CD4-positive, CD25-positive, alpha-beta regulatory T cell (primary cell): ENCODE measurements around the gene ZMYND8. TPM values are rescaled to one million over a fixed set of nuclear protein-coding genes. Genes with fewer than 3 reads are reported as not detected.
"Not testable (repeated sequence)": the region's sequence is repeated elsewhere in the genome, so short reads cannot be mapped to it uniquely, and the experiment has no call there.

ENCODE experiments used
- ATAC-seq, 2 donors: fragments of 150-1000 bp; cut with Tn5 transposase; one replicate each; pipeline ENCODE4 v1.10.0; 2021; ENCODE audit warnings: low read depth in 2 of 2, moderate number of reproducible peaks in 2 of 2, moderate library complexity in 1 of 2
- DNase-seq, 3 donors: peaks; one replicate each; pipeline versions ENCODE4 v3.0.0 to v3.0.0-alpha.2; 2012 to 2022; ENCODE audit warnings: mixed read lengths in 1 of 3
- H3K27ac ChIP-seq: one replicate; pipeline ENCODE4 v1.7.0; 2013; ENCODE audit warnings: mild to moderate bottlenecking, low read length; ENCODE audit not compliant: insufficient read depth, poor library complexity, severe bottlenecking
- H3K27me3 ChIP-seq: one replicate; pipeline ENCODE4 v1.7.0; 2013; ENCODE audit warnings: low read length; ENCODE audit not compliant: control insufficient read depth, insufficient read depth
- H3K36me3 ChIP-seq: one replicate; pipeline ENCODE4 v1.7.0; 2013; ENCODE audit warnings: mild to moderate bottlenecking, low read length, moderate library complexity; ENCODE audit not compliant: control insufficient read depth, insufficient read depth
- H3K4me1 ChIP-seq: 2 replicates; pipeline ENCODE4 v1.7.0; 2013; ENCODE audit warnings: mild to moderate bottlenecking, low read length; ENCODE audit not compliant: insufficient read depth, control insufficient read depth, poor library complexity, severe bottlenecking
- H3K4me3 ChIP-seq: one replicate; pipeline ENCODE4 v1.7.0; 2013; ENCODE audit warnings: low read depth, mild to moderate bottlenecking, low read length, moderate library complexity
- H3K9me3 ChIP-seq, 2 experiments: 1 replicate in 1 of 2; 2 replicates in 1 of 2; pipeline ENCODE4 v1.7.0; 2013; ENCODE audit warnings: low read length in 2 of 2, mild to moderate bottlenecking in 1 of 2, moderate library complexity in 1 of 2; ENCODE audit not compliant: control insufficient read depth in 2 of 2
- H3K27ac Mint-ChIP-seq, 3 donors: one replicate each; pipeline ENCODE4 v1.8.0; 2020 to 2022; ENCODE audit warnings: mild to moderate bottlenecking in 3 of 3, mixed read lengths in 3 of 3, moderate library complexity in 2 of 3
- H3K27me3 Mint-ChIP-seq: one replicate; pipeline ENCODE4 v1.8.0; 2022; ENCODE audit warnings: mild to moderate bottlenecking, mixed read lengths
- H3K36me3 Mint-ChIP-seq: one replicate; pipeline ENCODE4 v1.8.0; 2020; ENCODE audit warnings: mixed read lengths
- H3K4me1 Mint-ChIP-seq, 4 donors: one replicate each; pipeline ENCODE4 v1.8.0; 2020 to 2022; ENCODE audit warnings: mixed read lengths in 4 of 4, mild to moderate bottlenecking in 1 of 4
- H3K4me3 Mint-ChIP-seq, 4 donors: one replicate each; pipeline ENCODE4 v1.8.0; 2020 to 2022; ENCODE audit warnings: mild to moderate bottlenecking in 4 of 4, mixed read lengths in 4 of 4, moderate library complexity in 3 of 4
- H3K9me3 Mint-ChIP-seq, 7 donors: one replicate each; pipeline ENCODE4 v1.8.0; 2020 to 2022; ENCODE audit warnings: mixed read lengths in 7 of 7, mild to moderate bottlenecking in 3 of 7, moderate library complexity in 2 of 7
- polyA plus RNA-seq, 4 donors: library from polyadenylated mRNA; unstranded; fragments of 300-500 nt; fragmentation: Illumina TruSeq; gene quantifications; one replicate each; pipeline ENCODE4 v1.2.3, GENCODE V29; 2021
- total RNA-seq: library from RNA; stranded (reverse); gene quantifications from one replicate; pipeline ENCODE4 v1.2.3, GENCODE V29; 2022

ZMYND8 gene
- total and polyA plus RNA-seq, 5 donors from 2014 or later: 7.5 to 47.2 (median 8.9) TPM

GRCh38 chr20:47288530-47288929 is 68.0 kb downstream of the ZMYND8 start:
- H3K4me1 ChIP-seq, H3K4me3 Mint-ChIP-seq, H3K27ac Mint-ChIP-seq, H3K27me3 ChIP-seq, H3K4me3 ChIP-seq, H3K9me3 Mint-ChIP-seq, ATAC-seq, H3K4me1 Mint-ChIP-seq, DNase-seq, H3K9me3 ChIP-seq, H3K27me3 Mint-ChIP-seq, H3K27ac ChIP-seq: not testable (repeated sequence)
- peaks cover 84% of the 10 kb centered on the region for H3K36me3 ChIP-seq
- peaks cover 64% of the 10 kb centered on the region for H3K36me3 Mint-ChIP-seq

- H3K4me3 ChIP-seq: no peak overlapping the region
- H3K4me1 Mint-ChIP-seq: peaks cover 0 to 3% (median 0%) of the 10 kb centered on the region in 4 donors
- no peak overlapping the region for H3K4me3 Mint-ChIP-seq
- H3K9me3 ChIP-seq: no peaks in the 10 kb centered on the region
- no peaks in the 10 kb centered on the region for H3K4me1 ChIP-seq
- H3K27ac Mint-ChIP-seq: peak overlapping the region in 1 of 3 donors; percentile 12
- ATAC-seq (no peak), DNase-seq (no peak)
- H3K9me3 Mint-ChIP-seq: no peaks in the 10 kb centered on the region
- peaks cover 68% of the 10 kb centered on the region for H3K36me3 Mint-ChIP-seq
- H3K27me3 Mint-ChIP-seq: no peaks in the 10 kb centered on the region
- H3K36me3 ChIP-seq: peaks cover 87% of the 10 kb centered on the region
- H3K27me3 ChIP-seq: no peaks in the 10 kb centered on the region
- H3K27ac ChIP-seq: no peak overlapping the region
These were observed 68.8 kb downstream of the ZMYND8 start for GRCh38 chr20:47287609-47288144.

GRCh38 chr20:47286681-47287080 is 69.8 kb downstream of the ZMYND8 start:
- H3K9me3 Mint-ChIP-seq: no peaks in the 10 kb centered on the region
- ATAC-seq: no peak
- no peaks in the 10 kb centered on the region for H3K27me3 ChIP-seq
- no peaks in the 10 kb centered on the region for H3K4me1 ChIP-seq
- no peak overlapping the region for H3K27ac ChIP-seq
- no peaks in the 10 kb centered on the region for H3K27me3 Mint-ChIP-seq
- peaks cover 67% of the 10 kb centered on the region for H3K36me3 Mint-ChIP-seq
- no peak overlapping the region for H3K27ac Mint-ChIP-seq
- DNase-seq: no peak
- H3K36me3 ChIP-seq: peaks cover 87% of the 10 kb centered on the region
- no peaks in the 10 kb centered on the region for H3K9me3 ChIP-seq
- peaks cover 0 to 3% (median 0%) of the 10 kb centered on the region in 4 donors for H3K4me1 Mint-ChIP-seq
- H3K4me3 Mint-ChIP-seq: no peak overlapping the region
- H3K4me3 ChIP-seq: no peak overlapping the region

GRCh38 chr20:47285189-47285588 is 71.3 kb downstream of the ZMYND8 start:
- no peak for ATAC-seq
- Histone ChIP-seq H3K27ac (no peak overlapping the region), H3K27me3 (no peaks in the 10 kb centered on the region), H3K36me3 (peaks cover 88% of the 10 kb centered on the region), H3K4me1 (no peaks in the 10 kb centered on the region), H3K4me3 (no peak overlapping the region), H3K9me3 (no peaks in the 10 kb centered on the region)
- H3K36me3 Mint-ChIP-seq: peaks cover 72% of the 10 kb centered on the region
- peak overlapping the region in 1 of 3 donors; percentile 51 for H3K27ac Mint-ChIP-seq
- peaks cover 0 to 1% (median 0%) of the 10 kb centered on the region in 7 donors for H3K9me3 Mint-ChIP-seq
- no peak overlapping the region for H3K4me3 Mint-ChIP-seq
- H3K27me3 Mint-ChIP-seq: no peaks in the 10 kb centered on the region
- no peak for DNase-seq
- peaks cover 0 to 4% (median 2%) of the 10 kb centered on the region in 4 donors for H3K4me1 Mint-ChIP-seq

GRCh38 chr20:47284373-47284772 is 72.1 kb downstream of the ZMYND8 start:
- ATAC-seq (no peak), DNase-seq (no peak)
- no peak overlapping the region for H3K4me3 ChIP-seq
- no peaks in the 10 kb centered on the region for H3K9me3 ChIP-seq
- H3K27me3 ChIP-seq: no peaks in the 10 kb centered on the region
- Mint-ChIP-seq H3K4me1 (peaks cover 0 to 4% (median 2%) of the 10 kb centered on the region in 4 donors), H3K4me3 (no peak overlapping the region), H3K27ac (peak overlapping the region in 2 of 3 donors; percentile 51 to 56), H3K9me3 (peaks cover 0 to 1% (median 0%) of the 10 kb centered on the region in 7 donors), H3K27me3 (no peaks in the 10 kb centered on the region), H3K36me3 (peaks cover 65% of the 10 kb centered on the region)
- H3K4me1 ChIP-seq: no peaks in the 10 kb centered on the region
- H3K36me3 ChIP-seq: peaks cover 88% of the 10 kb centered on the region
- H3K27ac ChIP-seq: no peak overlapping the region

- Histone ChIP-seq H3K36me3 (peaks cover 93% of the 10 kb centered on the region), H3K9me3 (no peaks in the 10 kb centered on the region), H3K4me1 (no peaks in the 10 kb centered on the region), H3K27me3 (no peaks in the 10 kb centered on the region), H3K27ac (no peak overlapping the region), H3K4me3 (no peak overlapping the region)
- peaks cover 0 to 4% (median 3%) of the 10 kb centered on the region in 4 donors for H3K4me1 Mint-ChIP-seq
- no peak for ATAC-seq
- H3K27ac Mint-ChIP-seq: peak overlapping the region in 1 of 3 donors; percentile 87
- peaks cover 0 to 1% (median 0%) of the 10 kb centered on the region in 7 donors for H3K9me3 Mint-ChIP-seq
- DNase-seq: no peak
- no peaks in the 10 kb centered on the region for H3K27me3 Mint-ChIP-seq
- no peak overlapping the region for H3K4me3 Mint-ChIP-seq
- H3K36me3 Mint-ChIP-seq: peaks cover 58% of the 10 kb centered on the region
These were observed 73.1 kb downstream of the ZMYND8 start for GRCh38 chr20:47283411-47283810.

- peaks cover 94% of the 10 kb centered on the region for H3K36me3 ChIP-seq
- no peak overlapping the region for H3K27ac ChIP-seq
- no peaks in the 10 kb centered on the region for H3K9me3 ChIP-seq
- peaks cover 0 to 1% (median 0%) of the 10 kb centered on the region in 7 donors for H3K9me3 Mint-ChIP-seq
- H3K4me3 ChIP-seq: no peak overlapping the region
- H3K36me3 Mint-ChIP-seq: peaks cover 60% of the 10 kb centered on the region
- no peaks in the 10 kb centered on the region for H3K27me3 ChIP-seq
- ATAC-seq (no peak), DNase-seq (no peak)
- no peaks in the 10 kb centered on the region for H3K4me1 ChIP-seq
- H3K27me3 Mint-ChIP-seq: no peaks in the 10 kb centered on the region
- peak overlapping the region in 1 of 3 donors; percentile 36 for H3K27ac Mint-ChIP-seq
- no peak overlapping the region for H3K4me3 Mint-ChIP-seq
- H3K4me1 Mint-ChIP-seq: peaks cover 0 to 4% (median 3%) of the 10 kb centered on the region in 4 donors
These were observed 73.6 kb downstream of the ZMYND8 start for GRCh38 chr20:47282864-47283263.

GRCh38 chr20:47281376-47281775 is 75.1 kb downstream of the ZMYND8 start:
- Mint-ChIP-seq H3K4me1 (peaks cover 2 to 8% (median 4%) of the 10 kb centered on the region in 4 donors), H3K36me3 (peaks cover 59% of the 10 kb centered on the region), H3K27ac (peak overlapping the region in 2 of 3 donors; percentile 65 to 68)

More at GRCh38 chr20:47281376-47281775, 75.1 kb downstream of the ZMYND8 start:
- Mint-ChIP-seq H3K27me3 (no peaks in the 10 kb centered on the region), H3K4me3 (no peak overlapping the region), H3K9me3 (peaks cover 0 to 1% (median 0%) of the 10 kb centered on the region in 7 donors)
- H3K4me3 ChIP-seq: no peak overlapping the region
- H3K27me3 ChIP-seq: no peaks in the 10 kb centered on the region
- H3K27ac ChIP-seq: no peak overlapping the region
- no peak for DNase-seq
- no peak for ATAC-seq
- H3K9me3 ChIP-seq: no peaks in the 10 kb centered on the region
- peaks cover 82% of the 10 kb centered on the region for H3K36me3 ChIP-seq
- H3K4me1 ChIP-seq: no peaks in the 10 kb centered on the region
